IPS DF 19.7 (cell line): ENCODE data around the gene SCUBE1.

Source experiments
- DNase-seq: peaks from one replicate; pipeline ENCODE4 v3.0.0-alpha.2; 2013; ENCODE audit warnings: low read depth, low spot score

Gene SCUBE1

GRCh38 chr22:43257961-43258360 lies 85.2 kb downstream of the SCUBE1 start:
- DNase-seq: no peak

- no peak for DNase-seq
Measured at GRCh38 chr22:43257549-43257948, 85.6 kb downstream of the SCUBE1 start.

- DNase-seq: no peak
Measured at GRCh38 chr22:43256976-43257545, 86.1 kb downstream of the SCUBE1 start.

GRCh38 chr22:43256569-43256968 lies 86.6 kb downstream of the SCUBE1 start:
- no peak for DNase-seq

GRCh38 chr22:43255299-43255698 lies 87.9 kb downstream of the SCUBE1 start:
- DNase-seq: no peak

GRCh38 chr22:43253839-43254238 lies 89.3 kb downstream of the SCUBE1 start:
- DNase-seq: no peak

GRCh38 chr22:43252319-43252718 lies 90.9 kb downstream of the SCUBE1 start:
- DNase-seq: no peak

GRCh38 chr22:43249789-43250471 lies 93.2 kb downstream of the SCUBE1 start:
- DNase-seq: no peak

- no peak for DNase-seq
Measured at GRCh38 chr22:43247546-43248260, 95.5 kb downstream of the SCUBE1 start.

- DNase-seq: no peak
Measured at GRCh38 chr22:43246188-43246587, 97.0 kb downstream of the SCUBE1 start.

- no peak for DNase-seq
Measured at GRCh38 chr22:43245717-43246116, 97.5 kb downstream of the SCUBE1 start.

- DNase-seq: no peak
Measured at GRCh38 chr22:43244803-43245527, 98.2 kb downstream of the SCUBE1 start.

- DNase-seq: no peak
Measured at GRCh38 chr22:43244402-43244801, 98.8 kb downstream of the SCUBE1 start.

- no peak for DNase-seq
Measured at GRCh38 chr22:43243324-43243723, 99.8 kb downstream of the SCUBE1 start.

GRCh38 chr22:43242627-43243026 lies 100.5 kb downstream of the SCUBE1 start:
- no peak for DNase-seq

- no peak for DNase-seq
Measured at GRCh38 chr22:43241699-43242386, 101.3 kb downstream of the SCUBE1 start.

GRCh38 chr22:43241138-43241597 lies 102.0 kb downstream of the SCUBE1 start:
- DNase-seq: no peak

- no peak for DNase-seq
Measured at GRCh38 chr22:43240614-43241013, 102.6 kb downstream of the SCUBE1 start.

- DNase-seq: no peak
Measured at GRCh38 chr22:43239956-43240355, 103.2 kb downstream of the SCUBE1 start.

GRCh38 chr22:43239193-43239780 lies 103.9 kb downstream of the SCUBE1 start:
- no peak for DNase-seq

- DNase-seq: no peak
Measured at GRCh38 chr22:43238526-43239006, 104.6 kb downstream of the SCUBE1 start.
